GM18499 (cell line): ENCODE data around the gene DAND5.
"Not testable (repeated sequence)": the region's sequence is repeated elsewhere in the genome, so short reads cannot be mapped to it uniquely, and the experiment has no call there.

ENCODE experiments used
- ATAC-seq: cut with Tn5 transposase; IDR thresholded peaks from one replicate; pipeline ENCODE4 v1.9.1; 2021; ENCODE audit warnings: moderate number of reproducible peaks; ENCODE audit not compliant: insufficient read depth, unreplicated experiment

DAND5 gene

GRCh38 chr19:12945479-12946091, 23.8 kb upstream of the DAND5 start, which contains the start of gene RAD23A:
Gene RAD23A, plus strand, starts transcription at chr19:12945862. Its CDS starts 87 bp downstream, at chr19:12945949.
- ATAC-seq: peak; percentile 57

DNA sequence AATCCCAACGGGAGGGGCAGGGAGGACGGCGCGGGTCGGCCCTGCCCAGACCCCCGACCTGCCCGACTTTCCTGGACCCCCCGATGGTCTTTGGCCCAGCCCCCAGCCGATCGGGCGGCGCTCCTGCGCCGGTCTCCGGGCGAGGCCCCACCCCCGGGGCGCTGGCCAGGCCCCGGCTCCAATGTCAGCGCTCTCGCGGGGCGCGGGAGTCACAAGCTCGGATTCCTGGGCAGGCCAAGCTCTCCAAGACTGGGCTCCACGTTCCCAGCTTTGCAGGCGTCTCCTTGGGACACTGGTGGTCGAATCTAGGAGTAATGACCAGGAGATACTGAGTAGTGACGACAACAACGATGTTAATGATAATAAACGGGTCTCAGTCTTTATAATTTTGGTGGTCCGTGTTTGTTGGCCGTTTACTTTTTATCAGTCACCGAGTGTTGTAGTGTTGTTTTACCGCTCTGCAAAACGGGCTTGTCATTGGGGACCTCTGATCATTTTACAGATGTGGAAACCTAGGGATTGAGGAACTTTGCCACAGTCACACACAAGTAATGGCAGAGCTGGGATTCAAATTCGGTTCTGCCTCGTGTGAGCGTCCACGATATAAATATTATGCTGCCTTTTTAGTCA, 23.2 kb upstream of the DAND5 start:
- ATAC-seq: no peak

DNA sequence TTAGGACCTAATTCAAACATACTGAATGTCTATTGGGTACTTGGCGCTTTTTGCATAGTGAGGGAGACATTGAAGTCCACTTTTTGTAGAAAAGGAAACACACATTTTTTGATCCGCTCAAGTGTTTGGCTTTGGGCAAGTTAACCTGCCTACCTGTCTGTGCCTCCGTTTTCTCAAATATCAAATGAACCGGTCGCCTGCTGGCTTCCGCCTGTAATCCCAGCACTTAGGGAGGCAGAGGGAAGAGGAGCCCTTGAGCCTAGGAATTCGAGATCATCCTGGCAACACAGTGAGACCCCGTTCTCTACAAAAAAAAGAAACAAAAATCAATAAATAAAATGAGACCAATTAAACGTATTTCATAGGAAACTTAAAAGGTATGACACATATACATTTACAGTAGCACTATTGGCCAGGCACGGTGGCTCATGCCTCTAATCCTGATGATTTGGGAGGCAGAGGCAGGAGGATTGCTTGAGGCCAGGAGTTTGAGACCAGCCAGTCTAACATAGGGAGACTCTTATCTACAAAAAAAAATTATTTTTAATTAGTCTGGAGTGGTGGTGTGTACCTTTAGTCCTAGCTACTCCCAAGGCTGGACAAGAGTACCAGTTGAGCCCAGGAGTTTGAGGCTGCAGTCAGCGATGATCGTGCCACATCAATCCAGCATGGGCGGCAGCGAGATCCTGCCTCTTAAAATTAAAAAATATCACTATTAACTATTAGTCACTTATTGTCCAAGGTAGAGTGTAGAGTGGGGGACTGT, 22.5 kb upstream of the DAND5 start:
- no peak for ATAC-seq

DNA sequence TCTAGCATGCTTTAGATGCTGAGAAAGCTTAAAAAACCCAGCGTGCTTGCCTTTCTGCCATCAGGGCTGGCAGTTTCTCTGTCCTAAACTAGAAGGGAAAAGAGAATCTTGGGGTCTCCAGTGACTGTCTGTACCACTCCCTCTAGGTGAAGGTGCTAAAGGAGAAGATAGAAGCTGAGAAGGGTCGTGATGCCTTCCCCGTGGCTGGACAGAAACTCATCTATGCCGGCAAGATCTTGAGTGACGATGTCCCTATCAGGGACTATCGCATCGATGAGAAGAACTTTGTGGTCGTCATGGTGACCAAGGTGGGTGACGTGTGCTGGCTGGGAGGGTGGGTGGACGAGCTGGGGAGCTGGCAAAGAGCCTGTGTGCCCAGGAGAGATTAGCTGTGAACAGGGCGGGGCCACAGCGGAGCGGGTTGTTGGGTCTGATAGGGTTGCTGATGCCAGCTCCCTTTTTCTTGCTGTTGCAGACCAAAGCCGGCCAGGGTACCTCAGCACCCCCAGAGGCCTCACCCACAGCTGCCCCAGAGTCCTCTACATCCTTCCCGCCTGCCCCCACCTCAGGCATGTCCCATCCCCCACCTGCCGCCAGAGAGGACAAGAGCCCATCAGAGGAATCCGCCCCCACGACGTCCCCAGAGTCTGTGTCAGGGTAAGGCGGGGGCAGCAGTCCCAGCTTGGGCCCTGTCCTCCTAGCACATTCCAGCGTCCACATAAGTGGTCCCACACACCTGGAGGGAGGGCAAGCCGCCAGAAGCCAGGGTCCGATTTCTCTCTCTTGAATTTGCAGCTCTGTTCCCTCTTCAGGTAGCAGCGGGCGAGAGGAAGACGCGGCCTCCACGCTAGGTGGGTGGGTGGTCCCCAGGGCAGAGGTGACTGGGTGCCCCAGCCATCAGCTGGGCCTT, 21.4 kb upstream of the DAND5 start:
- no peak for ATAC-seq

DNA sequence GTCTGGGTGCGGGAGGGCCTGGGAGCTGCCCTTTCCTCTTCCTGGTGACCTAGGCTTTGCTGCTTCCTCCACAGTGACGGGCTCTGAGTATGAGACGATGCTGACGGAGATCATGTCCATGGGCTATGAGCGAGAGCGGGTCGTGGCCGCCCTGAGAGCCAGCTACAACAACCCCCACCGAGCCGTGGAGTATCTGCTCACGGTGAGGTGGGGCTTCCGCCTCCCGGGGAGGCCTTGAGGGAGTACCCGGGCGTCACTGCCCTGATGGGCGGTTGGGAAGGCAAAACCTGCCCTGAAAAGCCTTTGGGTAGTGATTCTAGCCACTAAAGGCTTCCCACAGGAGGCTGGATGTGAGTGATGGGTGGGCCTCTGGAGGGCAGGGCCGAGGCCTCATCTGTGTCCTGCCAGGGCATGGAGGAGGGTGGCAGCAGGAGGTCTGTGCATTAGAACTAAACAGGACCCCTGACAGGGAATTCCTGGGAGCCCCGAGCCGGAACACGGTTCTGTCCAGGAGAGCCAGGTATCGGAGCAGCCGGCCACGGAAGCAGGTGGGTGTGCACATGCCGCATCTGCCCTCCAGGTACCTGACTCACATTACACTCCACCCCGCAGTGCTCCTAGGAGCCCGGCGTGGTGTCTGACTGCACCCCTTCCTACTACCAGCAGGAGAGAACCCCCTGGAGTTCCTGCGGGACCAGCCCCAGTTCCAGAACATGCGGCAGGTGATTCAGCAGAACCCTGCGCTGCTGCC, 20.6 kb upstream of the DAND5 start:
- no peak for ATAC-seq

DNA sequence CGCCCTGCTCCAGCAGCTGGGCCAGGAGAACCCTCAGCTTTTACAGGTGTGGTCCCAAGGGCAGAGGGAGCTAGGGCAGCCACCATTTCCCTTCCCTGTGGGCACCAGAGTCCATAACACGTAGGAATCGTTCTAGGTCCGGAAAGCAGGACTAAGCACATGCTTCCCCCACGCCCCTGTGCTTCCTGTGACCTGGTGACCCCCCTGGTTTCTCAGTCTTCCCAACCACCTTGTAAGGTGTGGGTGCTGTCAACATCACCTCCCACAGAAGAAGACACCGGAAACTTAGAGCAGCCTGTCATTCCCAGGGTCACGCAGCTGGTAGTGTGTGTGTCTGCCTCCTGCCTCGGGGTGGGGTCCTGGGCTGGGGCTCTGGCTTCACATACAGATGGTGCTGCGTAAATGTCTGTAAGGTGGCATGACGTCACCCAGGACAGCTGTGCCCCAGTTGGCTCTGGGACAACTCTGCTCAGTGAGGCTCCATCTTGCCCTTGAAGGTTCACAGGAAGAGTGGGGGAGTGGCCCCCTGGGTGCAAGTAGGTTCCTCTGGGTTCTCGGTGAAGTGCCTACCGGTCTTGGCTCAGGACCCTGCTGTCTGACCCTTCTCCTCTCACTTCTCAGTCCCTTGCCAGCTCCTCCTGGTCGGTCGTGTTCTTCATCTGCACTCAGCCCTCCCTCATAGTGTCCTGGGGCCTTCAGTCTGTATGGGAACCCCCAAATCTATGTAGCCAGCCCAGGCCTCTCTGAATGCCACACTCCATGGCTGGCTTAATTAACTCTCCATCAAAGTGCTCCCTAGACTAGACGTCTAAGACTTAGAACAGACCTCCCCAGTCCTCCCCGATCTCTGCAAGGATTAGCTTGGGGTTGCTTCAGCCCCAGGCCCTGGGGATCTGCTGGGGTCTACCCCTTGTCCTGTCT, 19.8 kb upstream of the DAND5 start:
- no peak for ATAC-seq

- not testable (repeated sequence) for ATAC-seq
Observed at GRCh38 chr19:12952050-12952449, 17.3 kb upstream of the DAND5 start.

GRCh38 chr19:12952488-12953137, 16.8 kb upstream of the DAND5 start:
- no peak for ATAC-seq

DNA sequence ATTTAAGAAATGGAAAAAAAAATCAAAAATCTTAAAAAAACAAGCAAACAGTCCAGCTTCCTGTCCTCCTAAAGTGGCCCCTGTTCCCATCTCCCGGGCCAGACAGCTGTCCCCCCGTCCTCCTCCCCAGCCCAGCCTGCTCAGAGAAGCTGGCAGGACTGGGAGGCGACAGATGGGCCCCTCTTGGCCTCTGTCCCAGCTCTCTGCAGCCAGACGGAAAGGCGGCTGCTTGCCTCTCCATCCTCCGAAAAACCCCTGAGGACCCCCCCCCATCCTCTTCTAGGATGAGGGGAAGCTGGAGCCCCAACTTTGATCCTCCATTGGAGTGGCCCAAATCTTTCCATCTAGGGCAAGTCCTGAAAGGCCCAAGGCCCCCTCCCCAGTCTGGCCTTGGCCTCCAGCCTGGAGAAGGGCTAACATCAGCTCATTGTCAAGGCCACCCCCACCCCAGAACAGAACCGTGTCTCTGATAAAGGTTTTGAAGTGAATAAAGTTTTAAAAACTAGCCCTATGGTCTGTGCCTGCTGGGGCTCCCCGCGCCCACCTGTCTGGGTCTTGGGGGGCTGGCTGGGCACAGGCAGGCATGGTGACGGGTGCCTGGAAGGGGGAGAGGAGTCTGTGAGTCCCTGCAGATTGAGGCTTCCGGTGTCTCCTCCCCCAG, 16.1 kb upstream of the DAND5 start:
- no peak for ATAC-seq

- no peak for ATAC-seq
Observed at GRCh38 chr19:12953799-12954611, 15.4 kb upstream of the DAND5 start.

GRCh38 chr19:12954612-12954962, 14.8 kb upstream of the DAND5 start:
- no peak for ATAC-seq

DNA sequence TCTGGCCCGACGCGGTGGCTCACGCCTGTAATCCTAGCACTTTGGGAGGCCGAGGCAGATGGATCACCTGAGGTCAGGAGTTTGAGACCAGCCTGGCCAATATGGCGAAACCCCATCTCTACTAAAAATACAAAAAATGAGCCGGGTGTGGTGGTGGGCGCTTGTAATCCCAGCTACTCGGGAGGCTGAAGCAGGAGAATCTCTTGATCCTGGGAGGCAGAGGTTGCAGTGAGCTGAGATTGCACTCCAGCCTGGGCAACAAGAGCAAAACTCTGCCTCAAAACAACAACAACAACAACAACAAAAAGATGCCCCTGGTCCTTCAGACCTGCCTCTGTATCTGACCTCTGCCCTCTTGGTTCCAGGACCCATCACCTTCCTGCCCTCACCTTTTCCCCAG, 13.8 kb upstream of the DAND5 start:
- not testable (repeated sequence) for ATAC-seq

- ATAC-seq: no peak
Observed at GRCh38 chr19:12955996-12956395, 13.4 kb upstream of the DAND5 start.

DNA sequence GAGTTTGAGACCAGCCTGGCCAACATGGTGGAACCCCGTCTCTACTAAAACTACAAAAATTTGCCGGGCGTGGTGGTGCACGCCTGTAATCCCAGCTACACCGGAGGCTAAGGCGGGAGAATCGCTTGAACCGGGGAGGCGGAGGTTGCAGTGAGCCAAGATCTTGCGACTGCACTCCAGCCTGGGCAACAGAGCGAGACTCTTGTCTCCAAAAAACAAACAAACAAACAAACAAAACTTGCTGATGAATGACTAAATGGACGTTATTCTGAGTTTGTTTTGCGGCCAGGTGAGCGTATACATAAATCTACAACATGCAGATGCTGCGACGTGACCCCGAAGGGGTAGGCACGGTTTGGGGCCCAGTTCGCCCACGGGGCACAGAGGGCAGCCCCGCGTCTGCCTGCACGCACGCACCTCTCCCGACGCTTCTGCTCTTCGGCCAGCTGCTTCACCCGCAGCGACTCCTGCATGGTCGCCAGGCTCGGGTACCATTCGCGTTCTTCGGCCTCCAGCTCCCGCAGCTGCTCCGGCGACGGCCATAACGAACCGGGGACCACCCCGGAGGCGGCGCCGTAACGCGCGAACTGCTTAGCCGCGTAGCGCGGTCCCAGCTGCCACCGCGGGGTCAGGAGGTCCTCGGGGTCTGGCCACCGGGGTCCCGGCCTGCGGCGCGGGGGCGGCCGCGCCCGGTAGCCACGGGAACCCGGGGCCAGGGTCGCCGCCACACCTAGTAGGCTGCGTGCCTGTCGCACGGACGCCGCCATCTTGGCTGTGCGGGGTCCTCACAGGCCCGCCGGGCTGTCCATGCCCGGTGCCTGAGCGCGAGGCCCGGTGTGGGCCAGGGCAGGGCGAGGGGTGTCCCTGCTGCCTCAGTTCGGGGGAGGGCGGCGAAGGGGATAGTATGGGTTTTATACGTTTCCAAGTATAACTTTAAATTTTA, 12.7 kb upstream of the DAND5 start, which contains the start of gene GADD45GIP1:
TSS of gene GADD45GIP1 (minus strand) at position 778 of the 943 bp plus-strand sequence. CDS start at position 767, 11 bp downstream.
- no peak for ATAC-seq

DNA sequence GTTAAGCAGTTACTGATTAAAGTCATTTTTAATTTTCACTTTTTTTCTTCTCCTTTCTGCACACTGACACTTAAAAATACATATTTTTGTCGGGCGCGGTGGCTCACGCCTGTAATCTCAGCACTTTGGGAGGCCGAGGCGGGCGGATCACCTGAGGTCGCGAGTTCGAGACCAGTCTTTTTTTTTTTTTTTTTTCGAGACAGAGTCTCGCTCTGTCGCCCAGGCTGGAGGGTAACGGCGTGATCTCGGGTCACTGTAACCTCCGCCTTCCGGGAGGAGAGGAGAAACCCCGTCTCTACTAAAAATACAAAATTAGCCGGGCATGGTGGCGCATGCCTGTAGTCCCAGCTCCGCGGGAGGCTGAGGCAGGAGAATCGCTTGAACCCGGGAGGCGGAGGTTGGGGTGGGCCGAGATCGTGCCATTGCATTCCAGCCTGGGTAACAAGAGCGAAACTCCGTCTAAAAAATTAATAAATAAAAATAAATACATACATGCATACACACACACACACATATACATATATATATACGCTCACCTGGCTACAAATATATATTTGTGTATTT, 11.9 kb upstream of the DAND5 start:
- ATAC-seq: not testable (repeated sequence)
